Natural killer cell treated with Interleukin-12 subunit alpha and Interleukin-12 subunit beta and Interleukin-15 and Interleukin-18, amount 100 ng/mL, for 72 hours (primary cell): ENCODE data around the gene ELL. TPM values are rescaled to one million over a fixed set of nuclear protein-coding genes. Genes with fewer than 3 reads are reported as not detected.

ENCODE experiments used
- ATAC-seq, 2 donors: fragments of 150-1000 bp; cut with Tn5 transposase in 1 of 2; sonication (Bioruptor Pico), chemical (Tn5 transposase) in 1 of 2; 2 replicates each; pipeline ENCODE4 v1.10.0; 2021
- DNase-seq: peaks from one replicate; pipeline ENCODE4 v3.0.0; 2022; ENCODE audit warnings: low spot score
- H3K27ac Mint-ChIP-seq, 2 donors: 1 replicate in 1 of 2; 2 replicates in 1 of 2; pipeline ENCODE4 v1.8.0; 2022; ENCODE audit warnings: mixed read lengths in 2 of 2, mild to moderate bottlenecking in 1 of 2, moderate library complexity in 1 of 2
- H3K27me3 Mint-ChIP-seq, 2 donors: 1 replicate in 1 of 2; 2 replicates in 1 of 2; pipeline ENCODE4 v1.8.0; 2022; ENCODE audit warnings: mixed read lengths in 2 of 2
- H3K36me3 Mint-ChIP-seq: one replicate; pipeline ENCODE4 v1.8.0; 2022; ENCODE audit warnings: mixed read lengths
- H3K4me1 Mint-ChIP-seq, 2 donors: 1 replicate in 1 of 2; 2 replicates in 1 of 2; pipeline ENCODE4 v1.8.0; 2022; ENCODE audit warnings: low read depth in 2 of 2, mixed read lengths in 2 of 2, mild to moderate bottlenecking in 1 of 2
- H3K4me3 Mint-ChIP-seq: one replicate; pipeline ENCODE4 v1.8.0; 2022; ENCODE audit warnings: mixed read lengths
- H3K9me3 Mint-ChIP-seq: 2 replicates; pipeline ENCODE4 v1.8.0; 2022; ENCODE audit warnings: mixed read lengths
- total RNA-seq, 2 donors: library from RNA; stranded (reverse); gene quantifications; one replicate each; pipeline ENCODE4 v1.2.3, GENCODE V29; 2022

Gene ELL
- total RNA-seq, 2 donors from 2014 or later, result 52.3 to 75.2 TPM

GRCh38 chr19:18496167-18496979, 25.5 kb downstream of the ELL start:
- H3K4me1 Mint-ChIP-seq, result peaks cover 64 to 76% of the 10 kb centered on the region in 2 donors
- peak overlapping the region; percentile 99 for H3K27ac Mint-ChIP-seq
- DNase-seq (peak; percentile 93), ATAC-seq (peak; percentile 96 to 97)
- H3K36me3 Mint-ChIP-seq, result no peaks in the 10 kb centered on the region
- H3K27me3 Mint-ChIP-seq, result no peaks in the 10 kb centered on the region
- H3K9me3 Mint-ChIP-seq, result no peaks in the 10 kb centered on the region
- H3K4me3 Mint-ChIP-seq, result peak overlapping the region; percentile 80

- Mint-ChIP-seq H3K27me3 (no peaks in the 10 kb centered on the region), H3K27ac (peak overlapping the region; percentile 99), H3K4me3 (peak overlapping the region; percentile 80), H3K4me1 (peaks cover 59 to 73% of the 10 kb centered on the region in 2 donors), H3K9me3 (no peaks in the 10 kb centered on the region), H3K36me3 (no peaks in the 10 kb centered on the region)
- no peak for DNase-seq
- ATAC-seq, result peak in 1 of 2 donors; percentile 47
These were observed 26.5 kb downstream of the ELL start for GRCh38 chr19:18495204-18495911.

- H3K9me3 Mint-ChIP-seq, result no peaks in the 10 kb centered on the region
- no peak for DNase-seq
- peaks cover 64 to 76% of the 10 kb centered on the region in 2 donors for H3K4me1 Mint-ChIP-seq
- no peaks in the 10 kb centered on the region for H3K27me3 Mint-ChIP-seq
- ATAC-seq, result no peak
- H3K36me3 Mint-ChIP-seq, result no peaks in the 10 kb centered on the region
- H3K27ac Mint-ChIP-seq, result peak overlapping the region; percentile 99
- peak overlapping the region; percentile 80 for H3K4me3 Mint-ChIP-seq
These were observed 27.6 kb downstream of the ELL start for GRCh38 chr19:18494267-18494607.

- Mint-ChIP-seq H3K4me3 (peak overlapping the region; percentile 80), H3K36me3 (no peaks in the 10 kb centered on the region), H3K4me1 (peaks cover 58 to 75% of the 10 kb centered on the region in 2 donors), H3K9me3 (no peaks in the 10 kb centered on the region), H3K27me3 (no peaks in the 10 kb centered on the region), H3K27ac (peak overlapping the region; percentile 99)
- DNase-seq, result no peak
- no peak for ATAC-seq
These were observed 28.2 kb downstream of the ELL start for GRCh38 chr19:18493440-18494266.

GRCh38 chr19:18491995-18492953, 29.6 kb downstream of the ELL start:
- H3K36me3 Mint-ChIP-seq, result no peaks in the 10 kb centered on the region
- ATAC-seq (no peak), DNase-seq (no peak)
- no peaks in the 10 kb centered on the region for H3K9me3 Mint-ChIP-seq
- peak overlapping the region; percentile 65 for H3K4me3 Mint-ChIP-seq
- peaks cover 65 to 81% of the 10 kb centered on the region in 2 donors for H3K4me1 Mint-ChIP-seq
- peak overlapping the region; percentile 21 to 99 for H3K27ac Mint-ChIP-seq
- no peaks in the 10 kb centered on the region for H3K27me3 Mint-ChIP-seq

- Mint-ChIP-seq H3K9me3 (no peaks in the 10 kb centered on the region), H3K27me3 (no peaks in the 10 kb centered on the region), H3K27ac (peak overlapping the region; percentile 45 to 84), H3K4me3 (peak overlapping the region; percentile 57), H3K4me1 (peaks cover 59 to 77% of the 10 kb centered on the region in 2 donors), H3K36me3 (no peaks in the 10 kb centered on the region)
- DNase-seq (no peak), ATAC-seq (peak; percentile 67 to 74)
These were observed 31.1 kb downstream of the ELL start for GRCh38 chr19:18490728-18491127.

GRCh38 chr19:18489627-18490184, 32.2 kb downstream of the ELL start:
- Mint-ChIP-seq H3K36me3 (no peaks in the 10 kb centered on the region), H3K4me3 (peak overlapping the region; percentile 57), H3K9me3 (no peaks in the 10 kb centered on the region), H3K4me1 (peaks cover 58 to 77% of the 10 kb centered on the region in 2 donors), H3K27me3 (no peaks in the 10 kb centered on the region), H3K27ac (peak overlapping the region in 1 of 2 donors; percentile 84)
- DNase-seq (no peak), ATAC-seq (no peak)

- no peak overlapping the region for H3K4me3 Mint-ChIP-seq
These were observed 32.8 kb downstream of the ELL start for GRCh38 chr19:18488838-18489626.

GRCh38 chr19:18488403-18488723, 33.5 kb downstream of the ELL start:
- DNase-seq, result no peak
- ATAC-seq, result peak; percentile 34 to 59
- Mint-ChIP-seq H3K36me3 (no peaks in the 10 kb centered on the region), H3K27ac (peak overlapping the region in 1 of 2 donors; percentile 99), H3K27me3 (no peaks in the 10 kb centered on the region), H3K4me3 (peak overlapping the region; percentile 16), H3K4me1 (peaks cover 57 to 77% of the 10 kb centered on the region in 2 donors), H3K9me3 (no peaks in the 10 kb centered on the region)

More at GRCh38 chr19:18488838-18489626, 32.8 kb downstream of the ELL start:
- H3K4me1 Mint-ChIP-seq, result peaks cover 56 to 74% of the 10 kb centered on the region in 2 donors
- H3K9me3 Mint-ChIP-seq, result no peaks in the 10 kb centered on the region
- DNase-seq (no peak), ATAC-seq (no peak)
- H3K27me3 Mint-ChIP-seq, result no peaks in the 10 kb centered on the region
- H3K36me3 Mint-ChIP-seq, result no peaks in the 10 kb centered on the region
- H3K27ac Mint-ChIP-seq, result peak overlapping the region in 1 of 2 donors; percentile 99

- no peaks in the 10 kb centered on the region for H3K36me3 Mint-ChIP-seq
- ATAC-seq (no peak), DNase-seq (no peak)
- no peaks in the 10 kb centered on the region for H3K9me3 Mint-ChIP-seq
- peak overlapping the region; percentile 76 to 99 for H3K27ac Mint-ChIP-seq
- no peaks in the 10 kb centered on the region for H3K27me3 Mint-ChIP-seq
- peak overlapping the region; percentile 16 for H3K4me3 Mint-ChIP-seq
- peaks cover 63 to 80% of the 10 kb centered on the region in 2 donors for H3K4me1 Mint-ChIP-seq
These were observed 34.1 kb downstream of the ELL start for GRCh38 chr19:18487576-18488402.

- Mint-ChIP-seq H3K27me3 (no peaks in the 10 kb centered on the region), H3K27ac (peak overlapping the region; percentile 76 to 99), H3K4me3 (peak overlapping the region; percentile 70), H3K9me3 (no peaks in the 10 kb centered on the region), H3K36me3 (no peaks in the 10 kb centered on the region), H3K4me1 (peaks cover 67 to 78% of the 10 kb centered on the region in 2 donors)
- DNase-seq (no peak), ATAC-seq (no peak)
These were observed 35.1 kb downstream of the ELL start for GRCh38 chr19:18486746-18487145.
